GM12892 (cell line): ENCODE data around the gene GALNT12.

Experiments
- POLR2A ChIP-seq: IDR thresholded peaks from 2 replicates; pipeline ENCODE4 v1.6.1; 2011; ENCODE audit warnings: low read depth, low read length, control low read depth
- POLR2AphosphoS5 ChIP-seq: IDR thresholded peaks from 2 replicates; pipeline ENCODE4 v1.6.1; 2011; ENCODE audit warnings: low read depth, low read length, control low read depth
- TAF1 ChIP-seq: IDR thresholded peaks from 2 replicates; pipeline ENCODE4 v1.6.1; 2011; ENCODE audit warnings: low read depth, mild to moderate bottlenecking, control low read depth, low read length, borderline replicate concordance

GRCh38 chr9:98838155-98838867 is 30.8 kb downstream of the GALNT12 start:
- no peak for TF ChIP-seq POLR2A
- no peak for TF ChIP-seq POLR2AphosphoS5
- TF ChIP-seq TAF1, result no peak
